Effector CD4-positive, alpha-beta T cell (primary cell): Measurements from ENCODE around the gene UBTFL1. TPM values are rescaled to one million over a fixed set of nuclear protein-coding genes. Genes with fewer than 3 reads are reported as not detected.
"Not testable (repeated sequence)": the region's sequence is repeated elsewhere in the genome, so short reads cannot be mapped to it uniquely, and the experiment has no call there.

Experiments
- DNase-seq: peaks from one replicate; pipeline ENCODE4 v3.0.0-alpha.2; 2020
- total RNA-seq: gene quantifications from one replicate; lab custom pipeline; 2026; lab: John Stamatoyannopoulos, UW

The UBTFL1 gene
- total RNA-seq: not detected

GRCh38 chr11:90085650-90086049, at the start of gene UBTFL1:
Gene UBTFL1 (plus strand): TSS chr11:90085950. CDS start chr11:90085950, 0 bp downstream.
- DNase-seq: not testable (repeated sequence)

GRCh38 chr11:90051591-90052209, 34.0 kb upstream of the UBTFL1 start:
- not testable (repeated sequence) for DNase-seq

GRCh38 chr11:90052311-90052710, 33.4 kb upstream of the UBTFL1 start:
- DNase-seq: not testable (repeated sequence)

GRCh38 chr11:90053545-90053944, 32.2 kb upstream of the UBTFL1 start:
- not testable (repeated sequence) for DNase-seq

GRCh38 chr11:90088731-90089130, 3.0 kb downstream of the UBTFL1 start:
- not testable (repeated sequence) for DNase-seq

- DNase-seq: not testable (repeated sequence)
Measured at GRCh38 chr11:90095230-90095924, 9.6 kb downstream of the UBTFL1 start.

GRCh38 chr11:90098261-90098660, 12.5 kb downstream of the UBTFL1 start:
- DNase-seq: not testable (repeated sequence)

GRCh38 chr11:90100431-90100830, 14.7 kb downstream of the UBTFL1 start:
- no peak for DNase-seq

GRCh38 chr11:90113541-90113940, 27.8 kb downstream of the UBTFL1 start:
- no peak for DNase-seq

GRCh38 chr11:90120191-90120590, 34.4 kb downstream of the UBTFL1 start:
- no peak for DNase-seq

- no peak for DNase-seq
Measured at GRCh38 chr11:90124371-90124770, 38.6 kb downstream of the UBTFL1 start.

GRCh38 chr11:90124946-90125345, 39.2 kb downstream of the UBTFL1 start:
- no peak for DNase-seq

- DNase-seq: no peak
Measured at GRCh38 chr11:90133560-90134477, 48.1 kb downstream of the UBTFL1 start.

GRCh38 chr11:90134478-90135003, 48.8 kb downstream of the UBTFL1 start, which contains the start of gene NAALAD2:
Gene NAALAD2 (plus strand): TSS chr11:90134663. CDS start chr11:90134759, 96 bp downstream.
- DNase-seq: no peak

- DNase-seq: no peak
Measured at GRCh38 chr11:90135016-90135415, 49.3 kb downstream of the UBTFL1 start.
